ENCODE data around the gene DIPK2B. TPM values are rescaled to one million over a fixed set of nuclear protein-coding genes. Genes with fewer than 3 reads are reported as not detected.

DIPK2B gene
- total RNA-seq, 1 donor from 2014 or later, result 27.7 TPM

GRCh38 chrX:45229348-45229747 lies 28.7 kb upstream of the DIPK2B start:
- Histone ChIP-seq H3K36me3 (no peaks in the 10 kb centered on the region), H3K4me1 (no peaks in the 10 kb centered on the region), H3K9me3 (no peaks in the 10 kb centered on the region), H3K27ac (no peak overlapping the region), H3K4me3 (no peak overlapping the region), H3K27me3 (no peaks in the 10 kb centered on the region)
- ATAC-seq (no peak), DNase-seq (no peak)
- intact Hi-C loops (cut with DNase I), result no loop called here
- TF ChIP-seq, protein P1, sequence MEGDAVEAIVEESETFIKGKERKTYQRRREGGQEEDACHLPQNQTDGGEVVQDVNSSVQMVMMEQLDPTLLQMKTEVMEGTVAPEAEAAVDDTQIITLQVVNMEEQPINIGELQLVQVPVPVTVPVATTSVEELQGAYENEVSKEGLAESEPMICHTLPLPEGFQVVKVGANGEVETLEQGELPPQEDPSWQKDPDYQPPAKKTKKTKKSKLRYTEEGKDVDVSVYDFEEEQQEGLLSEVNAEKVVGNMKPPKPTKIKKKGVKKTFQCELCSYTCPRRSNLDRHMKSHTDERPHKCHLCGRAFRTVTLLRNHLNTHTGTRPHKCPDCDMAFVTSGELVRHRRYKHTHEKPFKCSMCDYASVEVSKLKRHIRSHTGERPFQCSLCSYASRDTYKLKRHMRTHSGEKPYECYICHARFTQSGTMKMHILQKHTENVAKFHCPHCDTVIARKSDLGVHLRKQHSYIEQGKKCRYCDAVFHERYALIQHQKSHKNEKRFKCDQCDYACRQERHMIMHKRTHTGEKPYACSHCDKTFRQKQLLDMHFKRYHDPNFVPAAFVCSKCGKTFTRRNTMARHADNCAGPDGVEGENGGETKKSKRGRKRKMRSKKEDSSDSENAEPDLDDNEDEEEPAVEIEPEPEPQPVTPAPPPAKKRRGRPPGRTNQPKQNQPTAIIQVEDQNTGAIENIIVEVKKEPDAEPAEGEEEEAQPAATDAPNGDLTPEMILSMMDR (IDR thresholded peaks at IDR 0.05), result no peak

- ATAC-seq (no peak), DNase-seq (no peak)
- Histone ChIP-seq H3K4me3 (no peak overlapping the region), H3K27me3 (no peaks in the 10 kb centered on the region), H3K27ac (no peak overlapping the region), H3K4me1 (no peaks in the 10 kb centered on the region), H3K9me3 (no peaks in the 10 kb centered on the region), H3K36me3 (no peaks in the 10 kb centered on the region)
- intact Hi-C loops (cut with DNase I), result no loop called here
- TF ChIP-seq, protein P1 (IDR thresholded peaks at IDR 0.05), result no peak
Measured at GRCh38 chrX:45228126-45228525, 27.4 kb upstream of the DIPK2B start.

DNA sequence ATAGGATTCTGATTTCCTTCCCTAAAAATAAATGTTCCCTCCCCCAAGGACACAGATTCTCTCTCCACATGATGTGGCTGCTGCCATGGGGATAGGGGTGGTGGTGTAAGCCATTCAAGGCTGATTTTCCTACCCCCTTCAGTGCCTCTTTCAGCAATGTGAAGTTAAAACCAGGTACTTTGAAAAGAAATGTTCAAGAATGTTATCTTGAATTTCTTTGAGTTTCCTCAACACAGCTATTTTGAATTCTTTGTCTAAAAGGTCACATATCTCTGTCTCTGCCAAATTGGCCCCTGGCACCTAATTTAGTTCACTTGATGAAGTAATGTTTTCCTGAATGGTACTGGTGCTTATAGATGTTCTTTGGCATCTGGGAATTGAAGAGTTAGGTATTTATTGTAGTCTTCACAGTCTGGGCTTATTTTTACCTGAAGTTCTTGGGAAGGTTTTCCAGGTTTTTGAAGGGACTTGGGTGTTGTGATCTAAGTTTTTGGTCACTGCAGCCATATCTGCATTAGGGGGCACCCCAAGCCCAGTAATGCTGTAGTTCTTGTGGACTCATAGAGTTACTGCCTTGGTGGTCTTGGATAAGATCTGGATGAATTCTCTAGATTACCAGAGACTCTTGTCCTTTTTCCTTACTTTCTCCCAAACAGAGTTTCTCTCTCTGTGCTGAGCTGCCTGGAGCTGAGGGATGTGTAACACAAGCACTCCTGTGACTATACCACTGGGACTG lies 7.6 kb upstream of the DIPK2B start:
- ATAC-seq (no peak), DNase-seq (no peak)
- H3K4me1 ChIP-seq, result no peaks in the 10 kb centered on the region
- intact Hi-C loops (cut with DNase I), result no loop called here
- H3K27ac ChIP-seq, result no peak overlapping the region
- no peaks in the 10 kb centered on the region for H3K36me3 ChIP-seq
- H3K27me3 ChIP-seq, result no peaks in the 10 kb centered on the region
- H3K9me3 ChIP-seq, result no peaks in the 10 kb centered on the region
- TF ChIP-seq, protein P1 (IDR thresholded peaks at IDR 0.05), result no peak
- no peak overlapping the region for H3K4me3 ChIP-seq

- no peak overlapping the region for H3K4me3 ChIP-seq
- TF ChIP-seq, protein P1 (IDR thresholded peaks at IDR 0.05), result no peak
- H3K27me3 ChIP-seq, result no peaks in the 10 kb centered on the region
- intact Hi-C loops (cut with DNase I), result no loop called here
- no peak overlapping the region for H3K27ac ChIP-seq
- ATAC-seq, result no peak
- no peak for DNase-seq
- H3K4me1 ChIP-seq, result no peaks in the 10 kb centered on the region
- H3K9me3 ChIP-seq, result no peaks in the 10 kb centered on the region
- no peaks in the 10 kb centered on the region for H3K36me3 ChIP-seq
Measured at GRCh38 chrX:45202171-45202570, 1.5 kb upstream of the DIPK2B start.

DNA sequence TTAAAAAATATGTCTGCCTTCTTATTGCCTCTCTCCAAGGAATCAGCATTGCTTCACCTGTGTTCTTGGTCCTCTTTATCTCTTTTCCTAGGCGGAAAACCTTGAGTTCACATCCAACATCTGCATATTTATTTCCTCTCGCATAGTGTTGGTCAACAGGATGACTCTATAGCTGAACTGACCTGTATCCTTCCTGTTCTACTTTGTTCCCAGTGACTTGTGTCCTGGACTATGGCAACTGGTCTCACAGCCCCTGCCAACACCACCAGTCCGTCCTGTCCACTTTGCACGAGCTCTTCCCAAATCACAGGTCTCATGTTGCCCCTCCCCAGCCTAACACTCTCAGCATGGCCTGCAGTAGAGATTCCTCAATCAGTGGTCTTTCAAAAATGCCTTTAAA lies 2.0 kb downstream of the DIPK2B start:
- Histone ChIP-seq H3K36me3 (no peaks in the 10 kb centered on the region), H3K27ac (peak overlapping the region; percentile 47), H3K4me1 (no peaks in the 10 kb centered on the region), H3K9me3 (no peaks in the 10 kb centered on the region), H3K4me3 (peak overlapping the region; percentile 36), H3K27me3 (no peaks in the 10 kb centered on the region)
- TF ChIP-seq, protein P1 (IDR thresholded peaks at IDR 0.05), result no peak
- ATAC-seq (no peak), DNase-seq (no peak)
- intact Hi-C loops (cut with DNase I), result no loop called here

Measured in upper lobe of right lung (tissue), 1 donor.